Fibroblast of the aortic adventitia (primary cell): Measurements from ENCODE around the gene PTPRR. TPM values are rescaled to one million over a fixed set of nuclear protein-coding genes. Genes with fewer than 3 reads are reported as not detected.
"Not testable (repeated sequence)": the region's sequence is repeated elsewhere in the genome, so short reads cannot be mapped to it uniquely, and the experiment has no call there.

ENCODE experiments used
- DNase-seq: peaks from one replicate; pipeline ENCODE4 v3.0.0-alpha.2; 2010; ENCODE audit warnings: low read depth
- H3K4me3 ChIP-seq: 2 replicates; pipeline ENCODE4 v1.5.1; 2011; ENCODE audit warnings: low read depth, mild to moderate bottlenecking, control low read depth, low read length, moderate library complexity
- total RNA-seq: library from RNA; depleted of rRNA; stranded (reverse); fragments of >200 nt; gene quantifications from 2 replicates; pipeline ENCODE4 v1.2.3, GENCODE V29; 2012; ENCODE audit warnings: low replicate concordance
- TF ChIP-seq, protein P1 (sequence below): IDR thresholded peaks from 2 replicates; pipeline ENCODE4 v1.5.1; 2011; ENCODE audit warnings: mild to moderate bottlenecking, low read length, control low read depth, inconsistent platforms; ENCODE audit not compliant: insufficient read depth

Gene PTPRR
- total RNA-seq, 1 donor: 1.4 TPM

DNA sequence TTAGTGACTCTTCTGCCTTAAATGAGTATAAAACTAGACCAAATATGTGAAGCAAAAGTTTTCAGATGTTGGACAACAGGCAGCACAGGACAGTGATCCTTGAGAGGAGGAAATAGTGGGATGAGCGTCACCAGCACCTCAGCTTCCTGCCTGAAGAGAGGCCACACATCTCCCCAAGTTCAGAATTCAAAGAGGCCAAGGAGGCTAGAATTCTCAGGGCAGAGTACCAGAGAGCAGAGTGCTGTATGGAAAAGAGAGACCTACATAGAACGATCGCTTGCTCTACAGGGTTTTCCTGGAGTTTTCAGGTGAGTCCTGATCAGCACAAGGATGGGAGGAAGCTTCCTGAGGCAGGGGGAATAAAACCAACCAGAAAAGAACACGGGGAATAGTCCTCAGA is 107.0 kb downstream of the PTPRR start:
- no peak for DNase-seq
- TF ChIP-seq, protein P1, sequence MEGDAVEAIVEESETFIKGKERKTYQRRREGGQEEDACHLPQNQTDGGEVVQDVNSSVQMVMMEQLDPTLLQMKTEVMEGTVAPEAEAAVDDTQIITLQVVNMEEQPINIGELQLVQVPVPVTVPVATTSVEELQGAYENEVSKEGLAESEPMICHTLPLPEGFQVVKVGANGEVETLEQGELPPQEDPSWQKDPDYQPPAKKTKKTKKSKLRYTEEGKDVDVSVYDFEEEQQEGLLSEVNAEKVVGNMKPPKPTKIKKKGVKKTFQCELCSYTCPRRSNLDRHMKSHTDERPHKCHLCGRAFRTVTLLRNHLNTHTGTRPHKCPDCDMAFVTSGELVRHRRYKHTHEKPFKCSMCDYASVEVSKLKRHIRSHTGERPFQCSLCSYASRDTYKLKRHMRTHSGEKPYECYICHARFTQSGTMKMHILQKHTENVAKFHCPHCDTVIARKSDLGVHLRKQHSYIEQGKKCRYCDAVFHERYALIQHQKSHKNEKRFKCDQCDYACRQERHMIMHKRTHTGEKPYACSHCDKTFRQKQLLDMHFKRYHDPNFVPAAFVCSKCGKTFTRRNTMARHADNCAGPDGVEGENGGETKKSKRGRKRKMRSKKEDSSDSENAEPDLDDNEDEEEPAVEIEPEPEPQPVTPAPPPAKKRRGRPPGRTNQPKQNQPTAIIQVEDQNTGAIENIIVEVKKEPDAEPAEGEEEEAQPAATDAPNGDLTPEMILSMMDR: no peak
- H3K4me3 ChIP-seq: no peak overlapping the region

DNA sequence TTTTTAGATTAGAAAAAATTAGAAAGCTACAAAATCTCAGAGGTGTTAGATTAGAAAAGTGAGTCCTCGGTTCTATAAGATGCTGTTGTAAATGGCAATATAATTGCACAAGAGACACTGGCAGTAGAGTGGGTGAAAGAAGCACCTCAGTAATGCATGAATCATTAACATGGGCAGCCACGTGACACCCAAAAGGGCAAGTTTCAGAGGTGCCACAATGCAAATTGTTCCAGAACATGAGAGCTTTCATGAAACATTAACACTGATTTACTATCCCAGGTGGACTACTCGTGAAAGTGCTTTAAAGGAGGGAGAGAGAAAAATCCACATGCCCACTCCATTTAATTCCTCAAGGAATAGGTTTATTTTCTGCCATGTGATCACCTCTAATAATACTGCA is 108.4 kb downstream of the PTPRR start:
- DNase-seq: no peak
- TF ChIP-seq, protein P1: no peak
- H3K4me3 ChIP-seq: no peak overlapping the region

DNA sequence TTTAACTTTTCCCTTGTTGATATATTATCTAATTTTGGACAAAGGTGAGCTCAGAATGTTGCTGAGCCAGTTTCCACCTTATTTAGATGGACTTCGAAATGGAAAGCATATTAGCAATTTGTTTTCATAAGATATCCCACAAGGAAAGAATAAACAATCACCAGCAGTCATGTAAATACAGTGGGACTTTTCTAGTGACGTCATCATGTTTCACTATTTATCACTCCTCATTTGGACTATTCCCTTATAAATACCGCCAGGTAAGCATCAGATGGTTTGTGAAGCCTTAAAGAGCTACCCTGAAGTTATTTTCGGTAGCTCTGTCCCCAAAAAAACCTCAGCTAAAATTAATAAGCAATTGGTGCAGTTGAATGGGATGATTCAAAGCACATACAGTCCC is 110.7 kb downstream of the PTPRR start:
- no peak for DNase-seq
- TF ChIP-seq, protein P1: no peak
- H3K4me3 ChIP-seq: no peak overlapping the region

DNA sequence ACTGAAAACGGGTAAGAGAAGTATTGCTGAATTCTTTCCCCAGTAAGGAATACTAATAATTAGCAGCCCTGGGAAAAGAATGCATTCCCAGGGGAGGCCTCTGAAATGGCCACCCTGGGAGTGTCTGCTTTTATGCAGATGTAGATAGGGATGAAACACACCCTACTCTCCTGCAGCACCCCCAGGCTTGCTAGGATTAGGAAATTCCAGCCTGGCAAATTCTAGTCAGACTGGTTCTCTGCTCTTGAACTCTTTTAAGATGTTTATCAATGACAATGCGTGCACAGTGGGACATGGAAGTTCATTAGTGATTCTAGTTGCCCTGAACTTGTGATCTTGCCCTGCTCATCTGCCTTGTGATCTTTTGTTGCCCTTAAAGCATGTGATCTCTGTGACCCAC is 112.5 kb downstream of the PTPRR start:
- not testable (repeated sequence) for DNase-seq, H3K4me3 ChIP-seq

DNA sequence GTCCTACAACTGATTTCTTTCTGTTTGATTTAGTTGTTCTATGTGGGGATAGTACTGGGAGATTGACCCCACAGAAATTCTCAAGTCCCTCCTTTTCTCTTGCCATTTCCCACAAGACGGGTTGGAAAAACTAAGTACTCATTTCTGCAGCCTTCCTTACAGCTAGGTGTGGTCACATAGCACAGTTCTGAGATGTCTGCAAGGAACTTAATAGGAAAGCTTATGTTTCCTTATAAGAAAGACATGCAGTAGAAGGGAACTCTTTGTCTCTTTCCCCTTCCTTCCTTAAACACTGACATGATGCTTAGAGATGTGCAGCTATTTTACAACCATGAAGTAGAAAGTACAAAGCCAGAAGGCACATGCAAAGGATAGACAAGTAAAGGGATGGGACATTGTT is 113.7 kb downstream of the PTPRR start:
- DNase-seq: no peak
- H3K4me3 ChIP-seq: no peak overlapping the region
- TF ChIP-seq, protein P1: no peak

DNA sequence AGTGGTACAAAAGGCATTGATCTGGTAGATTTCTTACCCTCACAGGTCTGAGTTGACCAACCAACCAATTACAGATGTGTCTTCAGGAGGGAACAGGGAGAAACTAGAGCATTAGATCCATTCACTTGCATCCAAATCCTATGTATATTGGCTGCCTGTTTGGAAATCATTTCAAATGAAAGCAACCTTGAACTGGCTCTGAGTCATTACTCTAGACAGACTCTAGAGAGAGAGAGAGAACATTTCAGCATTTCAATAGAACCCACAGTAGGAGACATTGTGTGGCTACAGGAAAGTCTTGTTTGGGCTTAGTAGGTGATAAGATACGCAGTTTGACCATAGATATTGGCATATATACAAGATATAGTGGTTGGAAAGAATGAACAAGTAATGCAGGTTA is 114.5 kb downstream of the PTPRR start:
- H3K4me3 ChIP-seq: no peak overlapping the region
- no peak for DNase-seq
- TF ChIP-seq, protein P1: no peak

DNA sequence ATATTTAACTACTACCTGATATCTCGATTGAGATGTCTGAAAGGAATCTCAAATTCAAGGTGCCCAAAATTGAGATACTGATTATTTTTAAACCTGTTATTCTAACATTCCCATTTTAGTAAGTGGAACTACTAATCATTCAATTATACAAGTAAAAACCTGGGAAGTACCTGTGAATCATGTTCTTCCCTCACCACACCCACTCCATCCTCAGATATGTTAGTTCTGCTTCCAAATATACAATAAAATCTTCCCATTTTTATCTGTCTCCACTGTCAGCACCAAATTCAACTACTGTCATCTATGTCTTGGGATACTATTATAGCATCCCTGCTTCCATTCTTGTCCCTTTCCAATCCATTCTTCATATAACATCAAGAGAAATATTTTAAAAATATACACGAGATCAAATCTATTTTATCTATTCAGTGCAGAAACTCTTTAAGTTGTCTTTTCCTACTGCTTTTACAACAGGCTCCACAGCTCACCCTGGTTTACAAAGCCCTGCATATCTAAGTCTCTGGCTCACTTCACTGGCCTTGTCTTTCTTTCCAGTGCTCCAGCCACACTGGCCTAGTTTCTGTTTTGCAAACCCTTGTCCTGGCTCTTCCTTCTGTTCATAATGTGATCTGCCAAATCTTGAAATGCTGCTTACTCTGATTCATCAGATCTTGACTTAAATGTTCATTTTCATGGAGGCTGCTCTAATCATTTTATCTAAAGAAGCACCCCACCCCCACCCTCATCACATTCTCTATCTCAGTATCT is 122.3 kb downstream of the PTPRR start:
- TF ChIP-seq, protein P1: no peak
- H3K4me3 ChIP-seq: no peak overlapping the region
- peak; percentile 60 for DNase-seq
